HCT116 (cell line): ENCODE results near the gene KLK12. TPM values are rescaled to one million over a fixed set of nuclear protein-coding genes. Genes with fewer than 3 reads are reported as not detected.

Experiments used
- ATAC-seq: fragments of 200-7000 bp; cut with Tn5 transposase; 2 replicates; pipeline ENCODE4 v1.9.1; 2020; ENCODE audit warnings: mild to moderate bottlenecking, moderate library complexity
- BruUV-seq: library from RNA; stranded (reverse); fragments of 400-500 nt; replicated peaks from 2 replicates; lab custom pipeline; 2021; lab: Mats Ljungman, UMichigan
- CTCF ChIA-PET: fragments of 300-600 bp; sonication (Branson Sonifier 250); formaldehyde crosslinking; loops from one replicate; lab custom pipeline; 2021; ENCODE audit warnings: antibody characterized with exemption; lab: Charles Lee
- POLR2A ChIA-PET: fragments of 300-600, 350-600 bp; sonication (Branson Sonifier 250); formaldehyde crosslinking; loops from one replicate; lab custom pipeline; 2021; ENCODE audit warnings: antibody characterized with exemption; lab: Charles Lee
- RAD21 ChIA-PET, 2 experiments: fragments of 300-600 bp; sonication (Branson Sonifier 250); formaldehyde crosslinking; loops; one replicate each; lab custom pipeline; 2023; ENCODE audit warnings: low total read pairs in 2 of 2; ENCODE audit not compliant: uncharacterized antibody in 2 of 2, unreplicated experiment in 2 of 2, low non-redundant PET in 1 of 2; lab: Charles Lee
- DNase-seq: peaks from one replicate; pipeline ENCODE4 v3.0.0-alpha.2; 2010; ENCODE audit warnings: low read depth, low spot score
- H2AFZ ChIP-seq: fragments of 200-600 bp; shearing (Covaris generic), sonication (generic); 2 replicates; pipeline ENCODE4 v1.6.1; 2017; ENCODE audit warnings: low read depth, mixed run types, mixed read lengths, antibody characterized with exemption, low read length; ENCODE audit not compliant: poor library complexity, severe bottlenecking
- H3K27ac ChIP-seq: 2 replicates; pipeline ENCODE4 v1.5.1; 2012; ENCODE audit warnings: low read depth, low read length
- H3K27me3 ChIP-seq: fragments of 200-600 bp; sonication (generic); 2 replicates; pipeline ENCODE4 v1.6.1; 2016; ENCODE audit warnings: mixed run types, low read length, mixed read lengths; ENCODE audit not compliant: insufficient read depth
- H3K36me3 ChIP-seq, 2 experiments: fragments of 200-500 bp in 1 of 2; fragments of 200-600 bp in 1 of 2; sonication (Bioruptor generic) in 1 of 2; sonication (generic) in 1 of 2; 2 replicates each; pipeline versions ENCODE4 v1.5.1 to v1.6.1; 2014 to 2016; ENCODE audit warnings: low read length in 2 of 2, inconsistent platforms in 1 of 2, mixed read lengths in 1 of 2, mixed run types in 1 of 2; ENCODE audit not compliant: insufficient read depth in 2 of 2, control insufficient read depth in 1 of 2
- H3K4me1 ChIP-seq, 2 experiments: fragments of 200-600 bp in 1 of 2; sonication (generic) in 1 of 2; 2 replicates each; pipeline versions ENCODE4 v1.5.1 to v1.6.1; 2012 to 2017; ENCODE audit warnings: low read length in 2 of 2, inconsistent platforms in 1 of 2, mild to moderate bottlenecking in 1 of 2, mixed read lengths in 1 of 2, mixed run types in 1 of 2, moderate library complexity in 1 of 2; ENCODE audit not compliant: insufficient read depth in 2 of 2, control insufficient read depth in 1 of 2
- H3K4me2 ChIP-seq: fragments of 200-600 bp; sonication (generic); 2 replicates; pipeline ENCODE4 v1.6.1; 2017; ENCODE audit warnings: mixed run types, low read length, mixed read lengths
- H3K4me3 ChIP-seq, 2 experiments: fragments of 200-600 bp in 1 of 2; sonication (generic) in 1 of 2; replicated peaks in 1 of 2; 2 replicates each; pipeline ENCODE4 v1.5.1; 2011 to 2016; ENCODE audit warnings: low read length in 2 of 2, control low read depth in 1 of 2, low read depth in 1 of 2, mild to moderate bottlenecking in 1 of 2, mixed read lengths in 1 of 2, mixed run types in 1 of 2
- H3K79me2 ChIP-seq: fragments of 200-600 bp; sonication (generic); 2 replicates; pipeline ENCODE4 v1.6.1; 2017; ENCODE audit warnings: mild to moderate bottlenecking, mixed run types, low read length, moderate library complexity, mixed read lengths; ENCODE audit not compliant: insufficient read depth
- H3K9ac ChIP-seq: fragments of 200-600 bp; sonication (generic); 2 replicates; pipeline ENCODE4 v1.6.1; 2016; ENCODE audit warnings: low read length, mixed read lengths
- H3K9me2 ChIP-seq: fragments of 200-600 bp; sonication (generic), shearing (Covaris generic); 2 replicates; pipeline ENCODE4 v1.6.1; 2017; ENCODE audit warnings: mixed run types, mild to moderate bottlenecking, moderate library complexity; ENCODE audit not compliant: insufficient read depth
- H3K9me3 ChIP-seq, 2 experiments: fragments of 200-500 bp in 1 of 2; fragments of 200-600 bp in 1 of 2; sonication (Bioruptor generic) in 1 of 2; sonication (generic) in 1 of 2; 2 replicates each; pipeline ENCODE4 v1.6.1; 2014 to 2017; ENCODE audit warnings: low read length in 2 of 2, mixed read lengths in 2 of 2, inconsistent platforms in 1 of 2, low read depth in 1 of 2, mild to moderate bottlenecking in 1 of 2, mixed run types in 1 of 2, moderate library complexity in 1 of 2; ENCODE audit not compliant: control insufficient read depth in 1 of 2, insufficient read depth in 1 of 2
- H4K20me1 ChIP-seq: fragments of 200-600 bp; sonication (generic), shearing (Covaris generic); 2 replicates; pipeline ENCODE4 v1.6.1; 2017; ENCODE audit warnings: mixed run types, mild to moderate bottlenecking, moderate library complexity; ENCODE audit not compliant: insufficient read depth
- CBX3 ChIP-seq: IDR thresholded peaks from 2 replicates; pipeline ENCODE4 v1.6.1; 2012; ENCODE audit warnings: low read depth
- CTCF ChIP-seq, 3 experiments: fragments of 200-600 bp in 1 of 3; sonication (generic) in 1 of 3; IDR thresholded peaks in 2 of 3; conservative IDR thresholded peaks in 1 of 3; 2 replicates each; pipeline ENCODE4 v1.5.1; 2012 to 2017; ENCODE audit warnings: low read depth in 2 of 3, low read length in 2 of 3, antibody characterized with exemption in 1 of 3, borderline replicate concordance in 1 of 3, control low read depth in 1 of 3, mild to moderate bottlenecking in 1 of 3, mixed read lengths in 1 of 3, mixed run types in 1 of 3, moderate library complexity in 1 of 3; ENCODE audit not compliant: insufficient read depth in 1 of 3
- EGR1 ChIP-seq: IDR thresholded peaks from 2 replicates; pipeline ENCODE4 v1.6.1; 2012; ENCODE audit warnings: low read depth
- ELF1 ChIP-seq: IDR thresholded peaks from 2 replicates; pipeline ENCODE4 v1.6.1; 2012; ENCODE audit warnings: low read depth, borderline replicate concordance
- FOSL1 ChIP-seq: IDR thresholded peaks from 2 replicates; pipeline ENCODE4 v1.6.1; 2012; ENCODE audit warnings: low read depth
- RAD21 ChIP-seq: IDR thresholded peaks from 2 replicates; pipeline ENCODE4 v1.6.1; 2012; ENCODE audit warnings: low read depth, mild to moderate bottlenecking
- SIN3A ChIP-seq: IDR thresholded peaks from 2 replicates; pipeline ENCODE4 v1.6.1; 2012; ENCODE audit warnings: low read depth
- SRF ChIP-seq: IDR thresholded peaks from 2 replicates; pipeline ENCODE4 v1.6.1; 2012; ENCODE audit warnings: low read depth
- ZBTB33 ChIP-seq: IDR thresholded peaks from 2 replicates; pipeline ENCODE4 v1.6.1; 2011; ENCODE audit warnings: mild to moderate bottlenecking, low read length, moderate library complexity; ENCODE audit not compliant: insufficient replicate concordance; ENCODE audit errors: extremely low read depth
- ZFX ChIP-seq: fragments of 450-650 bp; IDR thresholded peaks from 2 replicates; pipeline ENCODE4 v1.6.1; 2017
- ZNF274 ChIP-seq: fragments of 200-500 bp; sonication (Bioruptor generic); IDR thresholded peaks from 2 replicates; pipeline ENCODE4 v1.6.1; 2014; ENCODE audit warnings: mild to moderate bottlenecking, low read depth, low read length, inconsistent platforms
- intact Hi-C: fragments of 100-400 bp; cut with micrococcal nuclease; formaldehyde crosslinking; loops from 2 replicates; pipeline ENCODE4 v1.10.0; 2022
- total RNA-seq: library from RNA; stranded (reverse); gene quantifications from one replicate; pipeline ENCODE4 v1.2.1, GENCODE V29; 2021; ENCODE audit not compliant: unreplicated experiment
- TF ChIP-seq, protein P1 (sequence below): IDR thresholded peaks from 2 replicates; pipeline ENCODE4 v1.6.1; 2012
- TF ChIP-seq, protein P2 (sequence below): IDR thresholded peaks from 2 replicates; pipeline ENCODE4 v1.6.1; 2012; ENCODE audit warnings: low read depth

Gene KLK12
- total RNA-seq, 1 experiment from 2014 or later: not detected

DNA sequence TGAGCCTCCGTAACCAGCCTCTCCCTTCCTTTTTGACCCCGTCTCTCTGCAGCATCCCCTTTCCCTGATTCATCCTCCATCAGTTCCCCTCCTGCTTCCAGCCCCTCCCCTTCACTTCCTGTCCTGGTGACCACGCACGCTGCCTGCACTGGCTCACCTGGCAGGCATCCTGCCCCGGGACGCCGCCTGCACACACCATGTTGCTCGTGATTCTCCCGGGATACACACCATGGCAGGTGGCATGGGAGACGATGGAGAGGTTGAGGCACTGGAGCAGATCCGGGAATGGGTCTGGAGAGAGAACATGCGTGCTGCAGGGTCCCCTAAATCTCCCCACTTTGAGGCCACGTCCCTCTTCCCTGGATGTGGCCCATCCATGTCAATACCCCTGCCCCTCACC, 4.2 kb downstream of the KLK12 start:
- RAD21 ChIA-PET: interaction anchor here in 1 of 2 experiments (0.9 kb wide), 1 partner anchor 34 kb away, joined by 4 read pairs; no protein-coding TSS in a partner anchor
- no peaks in the 10 kb centered on the region for H3K27me3 ChIP-seq
- BruUV-seq: no TSS peak
- no peak overlapping the region for H2AFZ ChIP-seq
- H3K9me3 ChIP-seq: no peaks in the 10 kb centered on the region
- H3K9me2 ChIP-seq: no peaks in the 10 kb centered on the region
- no peak overlapping the region for H3K9ac ChIP-seq
- no peaks in the 10 kb centered on the region for H4K20me1 ChIP-seq
- H3K79me2 ChIP-seq: no peaks in the 10 kb centered on the region
- POLR2A ChIA-PET: no interaction called here
- H3K4me1 ChIP-seq: peaks cover 0 to 12% of the 10 kb centered on the region in 2 experiments; a peak in 2 of 4 replicates
- no peak overlapping the region for H3K27ac ChIP-seq
- DNase-seq: no peak
- no peak overlapping the region for H3K4me3 ChIP-seq
- no peaks in the 10 kb centered on the region for H3K36me3 ChIP-seq
- CTCF ChIA-PET: no interaction called here
- ATAC-seq: no peak
- no peak overlapping the region for H3K4me2 ChIP-seq
- intact Hi-C loops: no loop called here
- TF ChIP-seq CBX3: no peak
- TF ChIP-seq CTCF (IDR thresholded peaks at IDR 0.05 in 2 of 3, conservative IDR thresholded peaks at IDR 0.05 in 1 of 3; ENCODE audit: borderline replicate concordance in 1 of 3, insufficient read depth in 1 of 3, low read depth in 2 of 3, low read length in 2 of 3): no peak

DNA sequence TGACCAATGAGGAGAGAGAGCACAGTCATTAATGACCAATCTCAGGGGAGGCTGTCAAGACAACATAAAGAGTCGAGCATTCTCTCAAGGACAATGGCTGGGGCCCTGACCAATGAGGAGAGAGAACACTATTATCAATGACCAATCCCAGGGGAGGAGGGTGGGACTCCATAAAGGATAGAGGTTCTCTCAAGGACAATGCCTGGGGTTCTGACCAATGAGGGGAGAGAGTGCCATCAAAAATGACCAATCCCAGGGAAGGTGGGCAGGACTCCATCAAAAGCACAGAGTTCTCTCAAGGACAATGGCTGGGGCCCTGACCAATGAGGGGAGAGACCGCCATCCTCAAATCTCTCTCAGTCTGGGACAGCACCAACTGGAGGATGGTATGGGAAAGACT, 5.1 kb downstream of the KLK12 start:
- POLR2A ChIA-PET: no interaction called here
- H3K4me3 ChIP-seq: no peak overlapping the region
- ATAC-seq (peak; percentile 67), DNase-seq (no peak)
- intact Hi-C loops: no loop called here
- no peaks in the 10 kb centered on the region for H3K9me2 ChIP-seq
- H3K27me3 ChIP-seq: no peaks in the 10 kb centered on the region
- H3K4me2 ChIP-seq: no peak overlapping the region
- no peaks in the 10 kb centered on the region for H4K20me1 ChIP-seq
- peaks cover 0 to 12% of the 10 kb centered on the region in 2 experiments; a peak in 2 of 4 replicates for H3K4me1 ChIP-seq
- CTCF ChIA-PET: no interaction called here
- H3K9ac ChIP-seq: no peak overlapping the region
- no peaks in the 10 kb centered on the region for H3K9me3 ChIP-seq
- no peak overlapping the region for H3K27ac ChIP-seq
- H3K36me3 ChIP-seq: no peaks in the 10 kb centered on the region
- no TSS peak for BruUV-seq
- no peaks in the 10 kb centered on the region for H3K79me2 ChIP-seq
- H2AFZ ChIP-seq: no peak overlapping the region
- RAD21 ChIA-PET: no interaction called here
- no peak for TF ChIP-seq RAD21
- no peak for TF ChIP-seq CBX3
- TF ChIP-seq, protein P1, sequence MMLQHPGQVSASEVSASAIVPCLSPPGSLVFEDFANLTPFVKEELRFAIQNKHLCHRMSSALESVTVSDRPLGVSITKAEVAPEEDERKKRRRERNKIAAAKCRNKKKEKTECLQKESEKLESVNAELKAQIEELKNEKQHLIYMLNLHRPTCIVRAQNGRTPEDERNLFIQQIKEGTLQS: no peak
- no peak for TF ChIP-seq ZNF274
- TF ChIP-seq, protein P2, sequence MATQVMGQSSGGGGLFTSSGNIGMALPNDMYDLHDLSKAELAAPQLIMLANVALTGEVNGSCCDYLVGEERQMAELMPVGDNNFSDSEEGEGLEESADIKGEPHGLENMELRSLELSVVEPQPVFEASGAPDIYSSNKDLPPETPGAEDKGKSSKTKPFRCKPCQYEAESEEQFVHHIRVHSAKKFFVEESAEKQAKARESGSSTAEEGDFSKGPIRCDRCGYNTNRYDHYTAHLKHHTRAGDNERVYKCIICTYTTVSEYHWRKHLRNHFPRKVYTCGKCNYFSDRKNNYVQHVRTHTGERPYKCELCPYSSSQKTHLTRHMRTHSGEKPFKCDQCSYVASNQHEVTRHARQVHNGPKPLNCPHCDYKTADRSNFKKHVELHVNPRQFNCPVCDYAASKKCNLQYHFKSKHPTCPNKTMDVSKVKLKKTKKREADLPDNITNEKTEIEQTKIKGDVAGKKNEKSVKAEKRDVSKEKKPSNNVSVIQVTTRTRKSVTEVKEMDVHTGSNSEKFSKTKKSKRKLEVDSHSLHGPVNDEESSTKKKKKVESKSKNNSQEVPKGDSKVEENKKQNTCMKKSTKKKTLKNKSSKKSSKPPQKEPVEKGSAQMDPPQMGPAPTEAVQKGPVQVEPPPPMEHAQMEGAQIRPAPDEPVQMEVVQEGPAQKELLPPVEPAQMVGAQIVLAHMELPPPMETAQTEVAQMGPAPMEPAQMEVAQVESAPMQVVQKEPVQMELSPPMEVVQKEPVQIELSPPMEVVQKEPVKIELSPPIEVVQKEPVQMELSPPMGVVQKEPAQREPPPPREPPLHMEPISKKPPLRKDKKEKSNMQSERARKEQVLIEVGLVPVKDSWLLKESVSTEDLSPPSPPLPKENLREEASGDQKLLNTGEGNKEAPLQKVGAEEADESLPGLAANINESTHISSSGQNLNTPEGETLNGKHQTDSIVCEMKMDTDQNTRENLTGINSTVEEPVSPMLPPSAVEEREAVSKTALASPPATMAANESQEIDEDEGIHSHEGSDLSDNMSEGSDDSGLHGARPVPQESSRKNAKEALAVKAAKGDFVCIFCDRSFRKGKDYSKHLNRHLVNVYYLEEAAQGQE: no peak
- no peak for TF ChIP-seq EGR1
- no peak for TF ChIP-seq ELF1
- TF ChIP-seq SRF: no peak
- no peak for TF ChIP-seq ZFX
- no peak for TF ChIP-seq SIN3A
- no peak for TF ChIP-seq FOSL1
- no peak for TF ChIP-seq ZBTB33
